GDM1 (cell line): ENCODE measurements around the gene SBF2.
"Not testable (repeated sequence)": the region's sequence is repeated elsewhere in the genome, so short reads cannot be mapped to it uniquely, and the experiment has no call there.

Source experiments
- DNase-seq: peaks from one replicate; lab custom pipeline; 2025; lab: John Stamatoyannopoulos, UW

Gene SBF2

GRCh38 chr11:10012068-10012467 lies 282.0 kb downstream of the SBF2 start:
- no peak for DNase-seq

GRCh38 chr11:10005955-10006525 lies 288.0 kb downstream of the SBF2 start:
- DNase-seq: no peak

- DNase-seq: no peak
Measured at GRCh38 chr11:10004526-10005113, 289.4 kb downstream of the SBF2 start.

- DNase-seq: no peak
Measured at GRCh38 chr11:10002221-10002620, 291.8 kb downstream of the SBF2 start.

- DNase-seq: no peak
Measured at GRCh38 chr11:9992306-9992705, 301.7 kb downstream of the SBF2 start.

GRCh38 chr11:9990221-9990973 lies 303.6 kb downstream of the SBF2 start:
- DNase-seq: no peak

- DNase-seq: not testable (repeated sequence)
Measured at GRCh38 chr11:9987303-9987702, 306.7 kb downstream of the SBF2 start.

- no peak for DNase-seq
Measured at GRCh38 chr11:9982796-9983579, 311.0 kb downstream of the SBF2 start.

GRCh38 chr11:9982127-9982795 lies 311.8 kb downstream of the SBF2 start:
- DNase-seq: no peak

GRCh38 chr11:9980931-9981330 lies 313.1 kb downstream of the SBF2 start:
- no peak for DNase-seq

GRCh38 chr11:9977554-9977953 lies 316.5 kb downstream of the SBF2 start:
- DNase-seq: no peak

GRCh38 chr11:9974375-9974774 lies 319.6 kb downstream of the SBF2 start:
- DNase-seq: no peak

- no peak for DNase-seq
Measured at GRCh38 chr11:9973921-9974320, 320.1 kb downstream of the SBF2 start.

GRCh38 chr11:9972989-9973388 lies 321.0 kb downstream of the SBF2 start:
- peak; percentile 24 for DNase-seq

- DNase-seq: no peak
Measured at GRCh38 chr11:9971894-9972293, 322.1 kb downstream of the SBF2 start.

GRCh38 chr11:9969068-9969467 lies 325.0 kb downstream of the SBF2 start:
- DNase-seq: no peak

- DNase-seq: no peak
Measured at GRCh38 chr11:9962722-9963121, 331.3 kb downstream of the SBF2 start.

- DNase-seq: no peak
Measured at GRCh38 chr11:9957072-9957471, 336.9 kb downstream of the SBF2 start.

GRCh38 chr11:9956483-9956882 lies 337.5 kb downstream of the SBF2 start:
- DNase-seq: no peak

- DNase-seq: no peak
Measured at GRCh38 chr11:9955391-9955790, 338.6 kb downstream of the SBF2 start.

- DNase-seq: no peak
Measured at GRCh38 chr11:9953994-9954626, 339.9 kb downstream of the SBF2 start.
